DOHH2 (cell line): ENCODE measurements around the gene PDE1C.

Experiments
- EZH2phosphoT487 ChIP-seq: fragments of 200-600 bp; sonication (generic); IDR thresholded peaks from 2 replicates; pipeline ENCODE4 v1.6.1; 2017; ENCODE audit warnings: borderline replicate concordance, mild to moderate bottlenecking, antibody characterized with exemption, low read length, moderate library complexity, mixed read lengths
- TF ChIP-seq, protein P1 (sequence below): fragments of 200-600 bp; sonication (generic); IDR thresholded peaks from one replicate; pipeline ENCODE4 v1.5.1; 2014; ENCODE audit warnings: antibody characterized with exemption, mild to moderate bottlenecking, low read depth, low read length; ENCODE audit not compliant: poor library complexity, severe bottlenecking

DNA sequence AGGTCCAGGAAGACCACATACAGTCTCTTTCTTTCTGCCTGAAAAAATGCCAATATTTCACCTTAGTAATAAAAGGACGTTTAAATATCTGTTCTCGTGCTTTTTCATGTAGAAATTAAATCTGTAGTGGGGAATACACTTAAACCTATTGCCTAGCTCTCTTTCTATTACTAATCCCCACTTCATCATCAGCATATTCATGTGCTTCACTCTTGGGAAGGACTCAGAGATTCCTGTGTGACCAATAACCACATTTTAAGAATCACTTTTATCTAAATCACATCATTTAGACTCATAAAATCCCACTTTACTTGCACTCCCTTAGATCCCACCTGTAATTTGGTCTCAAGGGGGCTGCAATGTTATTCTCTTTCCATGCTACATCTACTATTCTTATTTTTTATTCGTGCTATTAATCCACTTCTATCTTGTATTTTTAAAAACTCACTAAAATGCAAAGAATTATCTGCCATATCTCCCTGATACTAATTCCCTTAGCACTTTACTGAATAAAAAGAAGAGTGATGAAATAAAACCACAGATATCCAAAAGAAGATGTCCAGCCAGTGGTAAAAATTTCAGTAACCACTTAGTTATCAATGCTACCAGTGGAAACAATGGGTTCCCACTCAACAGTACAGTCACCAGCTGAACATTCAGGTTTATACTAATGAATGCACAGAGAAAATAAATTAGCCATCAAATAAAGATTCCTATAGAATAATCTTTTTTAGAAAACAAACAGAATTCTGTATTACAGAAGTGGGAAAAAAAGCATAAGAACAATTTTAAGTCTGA is 281.1 kb downstream of the PDE1C start:
- TF ChIP-seq, protein P1, sequence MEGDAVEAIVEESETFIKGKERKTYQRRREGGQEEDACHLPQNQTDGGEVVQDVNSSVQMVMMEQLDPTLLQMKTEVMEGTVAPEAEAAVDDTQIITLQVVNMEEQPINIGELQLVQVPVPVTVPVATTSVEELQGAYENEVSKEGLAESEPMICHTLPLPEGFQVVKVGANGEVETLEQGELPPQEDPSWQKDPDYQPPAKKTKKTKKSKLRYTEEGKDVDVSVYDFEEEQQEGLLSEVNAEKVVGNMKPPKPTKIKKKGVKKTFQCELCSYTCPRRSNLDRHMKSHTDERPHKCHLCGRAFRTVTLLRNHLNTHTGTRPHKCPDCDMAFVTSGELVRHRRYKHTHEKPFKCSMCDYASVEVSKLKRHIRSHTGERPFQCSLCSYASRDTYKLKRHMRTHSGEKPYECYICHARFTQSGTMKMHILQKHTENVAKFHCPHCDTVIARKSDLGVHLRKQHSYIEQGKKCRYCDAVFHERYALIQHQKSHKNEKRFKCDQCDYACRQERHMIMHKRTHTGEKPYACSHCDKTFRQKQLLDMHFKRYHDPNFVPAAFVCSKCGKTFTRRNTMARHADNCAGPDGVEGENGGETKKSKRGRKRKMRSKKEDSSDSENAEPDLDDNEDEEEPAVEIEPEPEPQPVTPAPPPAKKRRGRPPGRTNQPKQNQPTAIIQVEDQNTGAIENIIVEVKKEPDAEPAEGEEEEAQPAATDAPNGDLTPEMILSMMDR: no peak
- no peak for TF ChIP-seq EZH2phosphoT487
